GM18526 (cell line): ENCODE results near the gene C19orf53.

Experiments used
- POLR2A ChIP-seq: IDR thresholded peaks from 3 replicates; pipeline ENCODE4 v1.6.1; 2011; ENCODE audit not compliant: insufficient read length; ENCODE audit errors: extremely low read depth

Gene C19orf53

DNA sequence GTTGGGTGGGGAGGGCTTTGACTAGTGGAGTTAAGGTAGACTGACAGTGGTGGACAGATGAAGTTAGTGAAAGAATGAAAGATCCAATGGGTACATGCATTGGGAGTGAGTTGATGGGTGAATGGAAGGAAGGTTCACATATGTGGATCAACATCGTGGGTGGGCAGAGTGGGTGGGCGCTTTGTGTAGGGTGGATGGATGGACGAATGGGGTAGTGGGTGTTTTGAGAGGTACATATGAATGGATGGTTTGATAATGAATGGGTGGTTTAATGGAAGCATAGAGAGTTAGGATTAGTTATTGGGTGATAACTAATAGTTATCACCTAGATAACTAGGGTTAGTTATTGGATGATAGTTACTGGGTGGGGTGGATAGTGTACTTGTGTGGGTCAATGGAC is 32.5 kb downstream of the C19orf53 start:
- TF ChIP-seq POLR2A, result no peak

DNA sequence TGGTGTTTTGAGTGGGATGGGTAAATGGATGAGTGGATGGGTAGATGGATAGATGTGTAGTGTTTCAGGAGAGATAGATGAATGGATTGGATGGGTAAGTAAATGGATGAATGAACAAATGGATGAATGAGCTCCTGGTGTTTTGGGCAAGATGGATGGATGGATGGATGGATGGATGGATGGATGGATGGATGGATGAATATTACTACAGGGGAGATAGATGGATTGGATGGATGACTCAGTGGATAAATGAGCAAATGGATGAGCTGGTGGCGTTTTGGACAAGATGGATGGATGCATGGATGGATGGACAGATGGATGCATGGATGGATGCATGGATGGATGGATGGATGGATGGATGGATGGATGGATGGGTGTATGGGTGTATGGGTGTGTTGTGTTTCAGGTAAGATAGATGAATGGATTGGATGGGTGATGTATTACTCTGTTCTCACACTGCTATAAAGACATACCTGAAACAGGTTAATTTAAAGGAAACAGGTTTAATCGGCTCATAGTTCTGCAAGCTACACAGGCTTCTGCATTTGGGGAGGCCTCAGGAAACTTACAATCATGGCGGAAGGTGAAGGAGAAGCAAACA is 33.3 kb downstream of the C19orf53 start:
- TF ChIP-seq POLR2A, result no peak

DNA sequence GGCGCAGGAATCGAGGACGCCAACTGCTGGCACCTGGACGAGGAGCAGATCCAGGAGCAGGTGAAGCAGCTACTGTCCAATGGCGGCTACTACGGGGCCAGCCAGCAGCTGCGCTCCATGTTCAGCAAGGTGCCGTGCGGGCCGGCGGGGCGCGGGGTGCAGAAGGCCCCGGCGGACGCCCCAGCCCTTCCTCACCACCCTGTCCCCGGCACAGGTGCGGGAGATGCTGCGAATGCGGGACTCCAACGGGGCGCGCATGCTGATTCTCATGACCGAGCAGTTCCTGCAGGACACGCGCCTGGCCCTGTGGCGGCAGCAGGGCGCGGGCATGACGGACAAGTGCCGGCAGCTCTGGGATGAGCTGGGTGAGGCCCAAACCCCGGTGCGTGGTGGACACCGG is 34.6 kb downstream of the C19orf53 start:
- no peak for TF ChIP-seq POLR2A

DNA sequence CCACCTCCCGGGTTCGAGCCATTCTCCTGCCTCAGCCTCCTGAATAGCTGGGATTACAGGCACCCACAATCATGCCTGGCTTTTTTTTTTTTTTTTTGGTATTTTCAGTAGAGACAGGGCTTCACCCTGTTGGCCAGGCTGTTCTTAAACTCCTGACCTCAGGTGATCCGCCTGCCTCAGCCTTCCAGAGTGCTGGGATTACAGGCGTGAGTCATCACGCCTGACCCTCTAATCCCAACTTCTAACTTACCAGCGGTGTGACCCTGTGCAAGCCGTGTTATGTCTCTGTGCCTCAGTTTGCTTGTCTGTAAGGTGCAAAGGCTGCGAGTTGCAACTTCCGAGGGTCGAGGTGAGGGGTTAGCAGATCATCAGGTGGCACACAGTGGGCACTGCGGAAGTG is 38.3 kb downstream of the C19orf53 start:
- TF ChIP-seq POLR2A, result no peak

DNA sequence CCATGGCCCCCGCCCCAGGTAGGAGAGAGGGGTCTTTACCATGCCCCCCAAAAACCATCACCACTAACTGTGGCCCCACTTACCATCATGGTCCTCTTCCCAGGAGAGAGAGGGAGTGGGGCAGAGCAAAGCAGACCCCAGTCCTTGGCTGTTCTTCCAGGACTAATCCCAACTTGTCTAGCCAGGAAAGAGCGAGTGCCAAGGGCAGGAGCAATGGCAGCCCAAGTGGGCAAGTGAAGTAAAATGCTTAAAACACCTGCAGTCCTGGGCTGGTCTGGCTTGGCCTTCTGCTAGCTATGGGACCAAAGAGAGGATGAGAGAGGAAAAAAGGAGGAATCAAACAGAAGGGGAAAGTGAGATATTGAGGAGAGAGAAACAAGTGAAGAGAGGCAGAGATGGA is 38.9 kb downstream of the C19orf53 start:
- no peak for TF ChIP-seq POLR2A

DNA sequence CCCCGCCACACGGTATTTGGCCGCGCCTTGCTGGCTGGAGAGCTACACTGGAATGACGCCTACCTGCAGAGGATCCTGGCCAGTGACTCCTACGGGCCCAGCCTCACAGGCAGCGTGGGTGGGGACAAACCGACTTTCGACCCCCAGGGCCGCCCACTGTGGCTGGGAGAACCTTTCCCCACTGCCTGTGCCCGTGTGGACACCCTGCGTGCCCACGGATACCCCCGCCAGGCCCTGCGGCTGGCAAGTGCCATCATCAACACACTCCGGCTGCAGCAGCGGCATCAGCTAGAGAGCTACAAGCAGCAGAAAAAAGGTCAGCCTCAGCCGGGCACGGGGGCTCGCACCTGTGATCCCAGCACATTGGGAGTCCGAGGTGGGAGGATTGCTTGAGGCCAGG is 40.3 kb downstream of the C19orf53 start:
- TF ChIP-seq POLR2A, result no peak

DNA sequence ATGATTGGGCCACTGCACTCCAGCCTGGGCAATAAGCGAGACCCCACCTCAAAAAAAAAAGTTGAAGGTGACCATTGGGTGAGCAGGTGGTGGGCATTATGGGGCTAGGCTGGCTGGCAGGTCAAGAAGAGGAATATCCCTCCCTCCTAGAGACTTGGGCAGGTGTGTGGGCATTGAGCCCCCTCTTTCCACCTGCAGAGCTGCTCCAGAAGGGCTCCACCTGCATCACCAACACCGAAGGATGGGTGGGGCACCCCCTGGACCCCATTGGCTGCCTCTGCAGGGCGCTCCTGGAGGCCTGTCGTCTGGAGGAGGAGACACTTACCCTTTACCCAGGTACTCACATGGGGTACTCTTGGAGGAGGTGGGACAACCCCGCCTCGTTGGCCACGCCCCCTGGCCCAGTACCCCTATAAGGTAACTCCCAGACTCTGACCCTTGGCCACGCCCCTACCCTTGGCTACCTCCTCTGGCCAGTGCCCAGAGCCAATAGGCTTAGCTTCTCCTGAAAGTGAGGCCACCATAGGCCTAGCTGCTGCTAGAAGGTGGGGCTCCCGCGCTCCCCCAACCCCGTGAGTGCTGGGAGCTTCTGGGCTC is 42.9 kb downstream of the C19orf53 start:
- no peak for TF ChIP-seq POLR2A

DNA sequence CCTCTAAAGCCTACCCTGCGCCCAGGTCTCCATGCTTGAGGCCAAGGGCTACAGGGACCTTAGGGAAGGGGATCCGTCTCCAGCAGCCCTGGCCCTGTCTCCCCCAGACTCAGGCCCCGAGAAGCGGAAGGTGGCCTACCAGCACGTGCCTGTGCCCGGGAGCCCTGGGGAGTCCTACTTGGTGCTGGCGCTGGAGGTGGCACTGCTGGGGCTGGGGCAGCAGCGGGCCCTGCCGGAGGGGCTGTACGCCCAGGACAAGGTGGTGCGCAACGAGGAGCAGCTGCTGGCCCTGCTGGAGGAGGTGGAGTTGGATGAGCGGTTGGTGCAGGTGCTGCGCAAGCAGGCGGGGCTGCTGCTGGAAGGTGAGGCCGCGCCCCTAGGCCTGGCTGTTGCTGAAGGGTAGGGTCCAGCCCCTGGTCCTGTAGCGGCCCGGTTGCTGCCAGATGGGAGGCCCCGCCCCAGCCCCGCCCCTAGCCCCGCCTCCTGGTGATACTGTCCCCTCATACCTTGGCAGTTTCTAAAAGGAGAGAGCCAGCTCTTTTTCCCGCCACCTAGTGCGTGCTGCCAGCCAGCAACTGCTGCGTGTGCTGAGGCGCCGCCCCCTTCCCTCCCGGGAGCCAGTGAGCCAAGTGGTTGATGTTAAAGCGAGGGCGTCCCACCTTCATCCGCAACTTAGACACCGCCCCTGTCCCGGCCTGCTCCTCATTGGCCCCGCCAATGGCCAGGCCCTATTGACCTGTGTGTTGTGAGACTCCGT is 43.5 kb downstream of the C19orf53 start:
- TF ChIP-seq POLR2A, result no peak

DNA sequence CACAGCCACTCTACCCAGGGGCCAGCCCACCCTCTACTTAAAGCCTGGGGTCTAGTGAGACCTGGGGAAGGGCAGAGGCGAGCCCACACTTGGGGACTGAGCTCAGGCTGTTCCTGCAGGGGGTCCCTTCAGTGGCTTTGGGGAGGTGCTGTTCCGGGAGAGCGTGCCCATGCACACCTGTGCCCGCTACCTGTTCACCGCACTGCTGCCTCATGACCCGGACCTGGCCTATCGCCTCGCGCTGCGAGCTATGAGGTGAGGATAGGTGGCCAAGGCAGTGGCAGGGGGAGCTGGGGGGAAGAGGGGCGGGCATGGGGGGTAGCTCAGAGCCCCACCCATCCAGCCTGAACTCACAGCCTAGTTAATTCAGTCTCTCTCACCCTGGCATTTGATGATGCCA is 45.0 kb downstream of the C19orf53 start:
- no peak for TF ChIP-seq POLR2A

DNA sequence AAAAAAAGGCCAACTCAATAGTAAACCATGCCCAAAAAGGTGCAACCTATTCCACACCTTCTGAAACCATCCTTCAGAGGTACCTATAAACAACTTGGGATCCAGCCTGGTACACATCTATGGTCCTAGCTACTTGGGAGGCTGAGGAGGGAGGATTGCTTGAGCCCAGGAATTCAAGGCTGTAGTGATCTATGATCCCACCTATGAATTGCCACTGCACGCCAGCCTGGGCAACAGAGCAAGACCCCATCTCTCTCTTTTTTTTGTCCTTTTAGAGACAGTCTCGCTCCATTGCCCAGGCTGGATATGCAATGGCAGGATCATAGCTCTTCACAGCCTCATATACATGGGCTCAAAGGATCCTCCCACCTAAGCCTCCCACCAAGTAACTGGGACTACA is 47.0 kb downstream of the C19orf53 start:
- no peak for TF ChIP-seq POLR2A

DNA sequence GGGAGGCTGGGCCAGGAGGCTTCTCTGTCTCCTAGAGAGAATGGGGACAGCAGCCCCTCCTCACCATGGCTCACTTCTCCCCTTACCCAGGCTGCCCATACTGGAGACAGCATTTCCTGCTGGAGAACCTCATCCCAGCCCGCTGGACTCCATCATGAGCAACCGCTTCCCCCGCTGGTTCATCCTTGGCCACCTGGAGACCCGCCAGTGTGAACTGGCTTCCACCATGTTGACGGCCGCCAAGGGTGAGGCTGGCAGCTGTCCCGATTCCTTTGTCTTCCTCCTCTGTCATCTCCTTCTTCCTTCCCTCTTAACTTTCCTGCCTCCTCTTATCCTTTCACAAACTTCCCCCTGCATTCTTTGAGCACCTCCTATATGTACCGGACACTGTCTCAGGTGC is 49.0 kb downstream of the C19orf53 start:
- no peak for TF ChIP-seq POLR2A

DNA sequence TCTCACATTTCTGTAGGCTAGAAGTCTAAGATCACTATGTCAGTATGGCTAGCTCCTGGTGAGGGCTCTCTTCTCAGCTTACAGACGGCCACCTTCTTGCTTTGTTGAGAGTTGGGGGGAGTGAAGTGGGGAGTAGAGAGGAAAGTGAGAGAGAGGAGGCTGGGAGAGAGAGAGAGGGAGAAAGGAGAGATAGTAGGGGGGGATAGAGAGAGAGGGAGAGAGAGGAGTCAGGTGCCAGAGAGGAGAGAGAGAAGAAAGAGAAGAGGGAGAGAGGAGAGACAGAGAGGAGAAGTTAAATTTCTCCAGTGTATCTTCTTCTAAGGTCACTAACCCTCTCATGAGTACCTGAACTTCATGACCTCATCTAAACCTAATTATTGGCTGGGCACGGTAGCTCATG is 49.6 kb downstream of the C19orf53 start:
- TF ChIP-seq POLR2A, result no peak

DNA sequence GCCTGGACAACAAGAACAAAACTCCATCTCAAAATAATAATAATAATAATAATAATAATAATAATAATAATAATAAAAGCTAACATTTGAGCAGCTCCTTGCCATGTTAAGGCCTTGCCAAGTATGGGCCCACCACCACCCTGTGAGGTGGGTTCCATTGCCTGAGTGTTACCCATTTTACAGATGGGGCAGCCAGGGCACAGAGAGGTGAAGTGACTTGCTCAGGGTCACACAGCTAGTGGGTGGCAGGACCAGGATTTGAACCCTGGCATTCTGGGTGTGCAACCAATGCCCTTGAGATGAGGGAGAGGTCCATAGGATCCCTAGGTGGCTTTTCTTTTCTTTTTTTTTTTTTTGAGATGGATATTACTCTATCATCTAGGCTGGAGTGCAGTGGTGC is 50.4 kb downstream of the C19orf53 start:
- TF ChIP-seq POLR2A, result no peak

DNA sequence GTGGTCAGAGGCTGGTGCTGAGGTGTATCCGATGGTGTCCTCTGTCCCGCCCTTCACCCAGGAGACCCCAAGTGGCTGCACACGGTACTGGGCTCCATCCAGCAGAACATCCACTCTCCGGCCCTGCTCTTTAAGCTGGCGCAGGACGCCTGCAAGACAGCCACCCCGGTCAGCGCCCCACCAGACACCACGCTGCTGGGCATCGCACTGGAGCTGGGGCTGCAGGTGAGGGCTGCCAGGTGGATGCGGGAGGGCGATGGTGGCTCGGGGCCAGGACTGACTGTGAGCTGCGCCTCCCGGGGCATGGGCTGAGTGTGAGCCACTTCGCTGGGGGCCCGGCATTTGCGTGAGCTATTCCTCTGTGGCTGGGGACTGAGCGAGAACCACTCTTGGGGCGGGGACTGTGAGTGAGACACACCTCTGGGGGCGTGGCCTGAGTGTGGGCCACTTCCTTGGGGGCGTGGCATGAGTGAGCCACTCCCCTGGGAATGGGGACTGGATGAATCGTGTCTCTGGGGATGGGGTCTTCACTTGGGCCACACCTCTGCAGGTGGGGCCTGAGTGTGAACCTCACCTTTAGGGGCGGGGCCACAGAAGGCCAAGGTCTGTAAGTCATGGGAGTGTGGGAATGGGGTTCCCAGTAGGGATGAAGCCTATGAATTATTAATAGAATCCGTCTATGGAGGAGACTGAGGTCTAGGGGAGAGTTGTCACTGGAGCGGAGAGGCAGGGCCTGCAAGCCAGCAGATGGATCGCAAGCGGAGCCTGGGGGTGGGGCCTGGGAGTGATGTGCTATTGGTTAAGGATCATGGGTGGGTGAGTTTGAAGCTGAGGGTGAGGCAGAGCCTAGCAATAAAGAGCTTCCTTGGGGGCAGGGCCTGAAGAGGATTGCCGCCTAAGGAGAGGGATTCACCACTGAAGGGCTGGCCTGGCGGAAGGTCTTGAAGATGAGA is 51.5 kb downstream of the C19orf53 start:
- TF ChIP-seq POLR2A, result no peak

DNA sequence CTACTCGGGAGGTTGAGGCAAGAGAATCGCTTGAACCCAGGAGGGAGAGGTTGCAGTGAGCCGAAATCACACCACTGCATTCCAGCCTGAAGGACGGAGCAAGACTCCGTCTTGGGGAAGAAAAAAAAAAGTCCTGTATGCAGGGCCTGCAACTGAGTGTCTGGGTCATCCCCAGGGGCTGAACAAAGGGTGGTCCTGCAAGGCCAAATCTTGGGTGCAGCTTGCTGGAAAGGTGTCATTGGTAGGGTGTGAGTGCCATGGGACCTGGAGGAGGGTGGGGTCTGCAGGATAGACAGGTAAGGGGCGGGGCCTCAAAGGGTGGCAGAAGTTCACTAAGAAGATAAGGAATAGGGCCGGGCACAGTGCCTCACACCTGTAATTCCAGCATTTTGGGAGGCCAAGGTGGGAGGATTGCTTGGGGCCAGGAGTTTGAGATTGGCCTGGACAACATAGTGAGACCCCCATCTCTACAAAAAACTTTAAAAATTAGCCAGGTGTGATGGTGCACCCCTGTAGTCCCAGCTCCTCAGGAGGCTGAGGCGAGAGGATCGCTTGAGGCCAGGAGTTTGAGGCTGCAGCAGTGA is 52.5 kb downstream of the C19orf53 start:
- no peak for TF ChIP-seq POLR2A
